ENCODE results near the gene REEP6.

DNA sequence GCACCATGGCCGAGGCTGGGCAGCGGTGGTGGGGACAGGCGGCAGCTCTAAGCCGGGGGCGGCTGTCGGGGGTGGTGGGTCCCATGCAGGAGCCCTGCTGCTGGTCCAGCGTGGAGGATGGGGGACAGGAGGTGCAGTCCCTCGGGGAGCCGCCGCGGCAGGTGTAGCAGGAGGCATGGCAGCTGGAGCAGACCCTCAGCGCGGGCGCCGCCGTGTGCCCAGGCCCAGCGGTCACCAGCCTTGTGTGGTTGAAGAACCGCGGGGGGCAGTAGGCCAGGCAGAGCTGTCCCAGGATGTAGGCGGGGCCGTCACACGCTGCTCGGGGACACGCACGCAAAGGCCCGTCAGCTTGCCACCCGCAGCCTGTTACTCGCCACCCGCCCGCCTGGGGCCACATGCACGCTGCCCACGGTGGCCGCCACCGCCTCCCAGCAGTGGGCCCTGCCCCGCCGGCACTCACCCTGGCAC is 9.1 kb upstream of the REEP6 start:
- TF ChIP-seq, protein P1, sequence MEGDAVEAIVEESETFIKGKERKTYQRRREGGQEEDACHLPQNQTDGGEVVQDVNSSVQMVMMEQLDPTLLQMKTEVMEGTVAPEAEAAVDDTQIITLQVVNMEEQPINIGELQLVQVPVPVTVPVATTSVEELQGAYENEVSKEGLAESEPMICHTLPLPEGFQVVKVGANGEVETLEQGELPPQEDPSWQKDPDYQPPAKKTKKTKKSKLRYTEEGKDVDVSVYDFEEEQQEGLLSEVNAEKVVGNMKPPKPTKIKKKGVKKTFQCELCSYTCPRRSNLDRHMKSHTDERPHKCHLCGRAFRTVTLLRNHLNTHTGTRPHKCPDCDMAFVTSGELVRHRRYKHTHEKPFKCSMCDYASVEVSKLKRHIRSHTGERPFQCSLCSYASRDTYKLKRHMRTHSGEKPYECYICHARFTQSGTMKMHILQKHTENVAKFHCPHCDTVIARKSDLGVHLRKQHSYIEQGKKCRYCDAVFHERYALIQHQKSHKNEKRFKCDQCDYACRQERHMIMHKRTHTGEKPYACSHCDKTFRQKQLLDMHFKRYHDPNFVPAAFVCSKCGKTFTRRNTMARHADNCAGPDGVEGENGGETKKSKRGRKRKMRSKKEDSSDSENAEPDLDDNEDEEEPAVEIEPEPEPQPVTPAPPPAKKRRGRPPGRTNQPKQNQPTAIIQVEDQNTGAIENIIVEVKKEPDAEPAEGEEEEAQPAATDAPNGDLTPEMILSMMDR (IDR thresholded peaks at IDR 0.05; ENCODE audit: low read length): no peak
- no peak for TF ChIP-seq EZH2 (optimal IDR thresholded peaks at IDR 0.05; ENCODE audit: low read depth, low read length)

Data from MM.1S (cell line).